Measurements from ENCODE around the gene GJB6.

GRCh38 chr13:20258963-20259288 lies 26.8 kb upstream of the GJB6 start:
- TF ChIP-seq CTCF (conservative IDR thresholded peaks at IDR 0.05; ENCODE audit: low read depth, low read length) (no peak), POLR2A (IDR thresholded peaks at IDR 0.05; ENCODE audit: low read depth, low read length) (no peak), FOS (IDR thresholded peaks at IDR 0.05; ENCODE audit: low read depth, low read length) (no peak), SMC3 (IDR thresholded peaks at IDR 0.05; ENCODE audit: low read depth, low read length) (no peak)

All from IMR-90 (cell line).